Globus pallidus (tissue), 1 donor: ENCODE measurements around the gene SIGLEC11.
"Not testable (repeated sequence)": the region's sequence is repeated elsewhere in the genome, so short reads cannot be mapped to it uniquely, and the experiment has no call there.

Experiments
- DNase-seq: peaks from one replicate; pipeline ENCODE4 v3.0.0-alpha.2; 2015; ENCODE audit warnings: low spot score

Gene SIGLEC11, protein sequence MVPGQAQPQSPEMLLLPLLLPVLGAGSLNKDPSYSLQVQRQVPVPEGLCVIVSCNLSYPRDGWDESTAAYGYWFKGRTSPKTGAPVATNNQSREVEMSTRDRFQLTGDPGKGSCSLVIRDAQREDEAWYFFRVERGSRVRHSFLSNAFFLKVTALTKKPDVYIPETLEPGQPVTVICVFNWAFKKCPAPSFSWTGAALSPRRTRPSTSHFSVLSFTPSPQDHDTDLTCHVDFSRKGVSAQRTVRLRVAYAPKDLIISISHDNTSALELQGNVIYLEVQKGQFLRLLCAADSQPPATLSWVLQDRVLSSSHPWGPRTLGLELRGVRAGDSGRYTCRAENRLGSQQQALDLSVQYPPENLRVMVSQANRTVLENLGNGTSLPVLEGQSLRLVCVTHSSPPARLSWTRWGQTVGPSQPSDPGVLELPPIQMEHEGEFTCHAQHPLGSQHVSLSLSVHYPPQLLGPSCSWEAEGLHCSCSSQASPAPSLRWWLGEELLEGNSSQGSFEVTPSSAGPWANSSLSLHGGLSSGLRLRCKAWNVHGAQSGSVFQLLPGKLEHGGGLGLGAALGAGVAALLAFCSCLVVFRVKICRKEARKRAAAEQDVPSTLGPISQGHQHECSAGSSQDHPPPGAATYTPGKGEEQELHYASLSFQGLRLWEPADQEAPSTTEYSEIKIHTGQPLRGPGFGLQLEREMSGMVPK

DNA sequence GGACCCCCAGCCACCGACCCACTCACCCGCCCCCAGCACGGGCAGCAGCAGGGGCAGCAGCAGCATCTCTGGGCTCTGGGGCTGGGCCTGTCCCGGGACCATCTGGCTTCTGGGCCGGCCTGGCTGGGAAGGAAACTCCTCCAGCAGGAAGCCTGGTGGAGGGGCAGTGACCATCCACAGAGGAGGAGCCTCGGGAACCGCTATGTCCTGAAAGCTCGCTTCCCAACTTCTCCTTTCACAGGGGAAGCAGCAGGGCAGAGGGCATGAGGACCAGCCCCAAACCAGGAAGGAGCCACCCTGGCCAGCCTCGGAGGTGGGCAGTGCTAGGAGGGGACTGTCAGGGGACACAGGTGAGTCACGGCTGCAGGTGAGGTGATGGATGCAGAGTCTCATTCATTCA lies at the start of gene SIGLEC11:
Gene SIGLEC11, minus strand, starts transcription at position 193 of the 400 bp plus-strand sequence. Its CDS starts 91 bp downstream, at position 102.
- DNase-seq: not testable (repeated sequence)

GRCh38 chr19:50008532-50008931 lies 47.6 kb upstream of the SIGLEC11 start:
- DNase-seq: no peak

DNA sequence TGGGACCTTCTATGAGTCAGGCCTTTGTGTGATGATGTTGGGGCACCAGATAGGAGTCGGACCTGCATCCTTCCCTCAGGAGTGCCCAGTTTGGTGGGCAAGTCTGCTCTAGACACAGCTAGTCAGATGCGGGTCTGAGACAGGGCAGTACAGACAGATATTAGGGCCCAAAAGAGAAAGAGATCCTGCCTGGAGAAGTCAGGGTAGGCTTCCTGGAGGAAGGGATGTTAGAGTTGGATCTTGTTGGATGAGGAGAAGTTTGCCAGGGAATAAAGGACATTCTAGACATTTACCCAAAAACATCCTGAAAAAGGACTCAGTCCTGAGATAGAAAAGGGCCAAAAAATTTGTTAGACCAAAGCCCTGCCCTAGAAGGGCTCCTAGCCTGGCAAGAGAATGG lies 47.0 kb upstream of the SIGLEC11 start:
- no peak for DNase-seq

DNA sequence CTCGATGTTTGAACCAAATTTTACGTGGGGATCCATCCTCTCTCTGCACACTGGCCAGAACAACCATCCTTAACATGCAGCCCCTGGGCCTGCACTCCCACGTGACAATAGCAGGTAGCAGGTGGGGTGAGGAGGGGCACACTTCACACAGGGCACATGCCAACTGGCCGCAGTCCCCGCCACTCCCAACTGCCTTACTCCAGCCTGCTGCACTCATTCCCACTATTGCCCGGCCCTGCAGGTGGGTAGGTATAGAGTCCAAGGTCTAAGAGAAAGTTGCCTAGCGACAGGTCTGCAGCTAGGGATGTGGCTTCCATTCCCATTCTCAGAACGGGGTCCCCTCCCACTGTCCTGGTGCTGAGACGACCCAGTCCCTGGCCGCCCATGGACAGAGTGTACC lies 46.2 kb upstream of the SIGLEC11 start:
- DNase-seq: no peak

- no peak for DNase-seq
These were observed 44.5 kb upstream of the SIGLEC11 start for GRCh38 chr19:50005428-50005827.

GRCh38 chr19:50003810-50004419 lies 42.9 kb upstream of the SIGLEC11 start:
- no peak for DNase-seq

DNA sequence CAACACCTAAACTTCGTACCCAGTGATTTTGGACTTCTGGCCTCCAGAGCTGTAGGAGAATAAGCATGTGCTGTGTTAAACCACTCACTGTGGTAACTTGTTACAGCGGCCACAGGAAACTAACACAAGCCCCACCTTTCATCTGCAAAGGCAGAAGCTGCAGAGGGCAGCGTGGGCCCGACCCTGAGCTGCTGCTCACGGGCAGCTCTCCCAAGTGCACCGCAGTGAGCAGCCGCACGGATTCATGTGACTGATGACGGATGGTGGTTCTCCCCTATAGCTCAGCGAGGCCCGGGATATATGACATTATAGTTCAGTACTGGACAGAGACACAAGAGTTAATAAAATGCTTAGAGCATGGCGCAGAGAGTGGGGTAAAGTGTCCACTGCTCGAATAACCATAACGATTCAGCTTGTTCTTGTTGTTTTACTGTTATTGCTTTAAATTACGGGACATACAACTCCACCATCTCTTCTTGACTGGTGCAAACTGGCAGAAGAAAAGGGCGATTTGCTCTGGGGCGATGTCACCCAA lies 42.3 kb upstream of the SIGLEC11 start:
- no peak for DNase-seq

DNA sequence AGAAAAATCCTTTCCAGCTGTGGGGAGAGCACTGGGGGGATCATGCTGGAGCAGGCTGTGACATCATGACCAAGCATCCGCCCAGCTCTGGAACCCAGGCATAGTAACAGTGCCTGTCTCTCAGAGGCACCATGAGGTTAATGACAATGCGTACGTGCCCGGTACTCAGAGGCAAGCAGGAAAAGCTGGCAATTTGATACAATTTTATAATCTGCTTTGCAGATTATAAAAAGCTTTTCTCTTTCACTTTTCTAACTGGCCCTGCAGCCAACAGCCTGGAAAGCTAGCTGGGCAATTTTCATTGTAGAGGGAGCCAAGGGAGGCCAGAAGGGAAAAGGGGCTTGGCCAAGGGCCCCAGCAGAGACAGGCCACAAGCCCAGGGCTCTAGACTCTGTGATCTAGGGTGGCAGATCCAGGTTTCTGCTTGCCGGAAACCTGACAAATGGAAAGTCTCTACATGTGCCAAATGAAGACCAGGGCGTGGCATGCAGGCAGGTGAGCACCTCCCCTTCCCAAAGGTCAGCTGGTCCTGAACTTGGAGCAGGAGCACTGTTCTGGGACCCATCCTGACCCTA lies 41.5 kb upstream of the SIGLEC11 start:
- DNase-seq: no peak

DNA sequence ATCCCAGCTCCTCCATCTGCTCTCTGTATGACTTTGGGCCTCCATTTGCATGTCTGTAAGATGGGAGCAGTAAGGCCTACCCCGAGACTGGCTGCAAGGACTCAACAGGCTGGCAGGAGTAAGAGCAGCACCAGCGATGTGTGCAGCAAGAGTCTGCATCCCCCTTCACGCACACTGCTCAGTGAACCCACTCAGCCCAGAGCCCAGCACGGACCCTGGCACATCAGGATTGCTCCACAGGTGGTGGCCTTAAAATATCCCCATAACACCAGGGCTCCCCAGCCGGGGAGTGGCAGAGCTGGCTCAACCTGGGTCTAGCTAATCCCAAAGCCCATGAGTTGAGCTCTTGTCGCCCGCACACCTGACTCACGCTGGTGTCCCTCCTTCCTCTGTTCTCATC lies 40.8 kb upstream of the SIGLEC11 start:
- DNase-seq: no peak

DNA sequence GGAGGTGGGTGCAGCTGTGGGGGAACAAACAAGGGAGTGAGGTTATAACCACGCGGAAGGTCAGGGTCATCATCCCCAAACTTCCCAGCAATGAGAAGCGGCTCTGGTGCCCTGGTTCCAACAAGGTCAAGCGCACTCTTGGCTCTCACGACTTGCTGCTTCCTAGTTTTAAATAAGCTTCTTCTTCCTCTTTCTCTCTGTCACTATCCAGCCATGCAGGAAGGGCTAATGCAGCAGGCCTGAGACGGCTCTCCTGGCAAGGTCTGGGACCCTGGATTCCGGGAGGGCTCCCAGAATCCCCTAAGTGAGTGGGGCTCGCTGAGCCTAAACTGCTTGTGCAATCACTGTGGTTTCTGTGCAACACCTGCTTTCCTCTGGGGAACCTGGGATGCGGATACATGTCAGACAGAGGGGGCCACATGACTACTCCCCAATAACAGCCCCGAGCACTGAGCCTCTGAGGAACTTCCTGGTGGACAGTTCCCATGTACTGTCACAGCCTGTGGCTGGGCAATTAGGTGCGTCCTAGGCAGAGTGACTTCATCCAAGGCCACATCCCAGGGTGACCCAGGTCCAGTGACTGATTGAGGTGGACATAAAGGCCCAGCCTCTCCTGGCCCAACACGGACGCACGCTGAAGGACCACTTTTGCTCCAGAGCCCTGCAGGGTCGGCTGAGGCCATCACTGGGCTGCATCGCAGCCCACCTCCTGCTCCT lies 40.0 kb upstream of the SIGLEC11 start:
- DNase-seq: no peak

DNA sequence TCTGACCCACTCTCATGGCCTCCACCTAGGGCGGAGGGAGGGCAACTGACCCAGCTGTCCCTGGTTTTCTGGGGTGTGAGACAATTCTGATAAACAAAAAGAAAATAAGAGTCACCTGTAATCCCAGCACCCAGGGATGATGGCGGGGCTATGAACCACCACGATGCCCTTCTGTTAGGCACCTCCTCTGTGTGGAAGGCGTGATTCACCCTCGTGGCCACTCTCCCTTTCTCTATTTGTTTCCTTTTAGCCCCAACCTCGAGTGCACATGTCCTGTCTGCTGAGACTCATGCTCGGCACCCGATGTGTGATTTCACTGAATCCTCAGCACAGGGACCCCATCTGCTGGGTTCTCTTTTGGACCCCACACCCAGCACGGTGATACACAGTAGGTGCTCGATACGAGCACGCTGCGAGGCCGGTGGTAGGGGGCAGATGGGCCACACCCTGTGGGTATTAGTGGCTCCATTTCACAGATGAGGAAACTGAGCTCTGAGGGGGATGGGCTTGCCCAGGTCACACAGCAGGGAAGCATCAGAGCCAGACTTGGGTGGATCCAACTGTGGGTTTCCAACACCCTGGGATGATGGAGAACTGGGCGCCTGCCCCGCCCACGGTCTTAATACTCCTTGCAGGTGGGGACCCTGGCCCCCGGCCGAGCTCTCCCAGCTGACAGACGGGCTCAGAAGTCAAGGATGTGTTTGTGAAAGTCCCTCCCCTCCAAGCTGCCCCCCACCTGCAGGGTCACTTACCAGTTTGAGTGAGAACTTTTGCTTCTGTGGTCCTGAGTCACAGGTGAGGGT lies 39.3 kb upstream of the SIGLEC11 start:
- no peak for DNase-seq

DNA sequence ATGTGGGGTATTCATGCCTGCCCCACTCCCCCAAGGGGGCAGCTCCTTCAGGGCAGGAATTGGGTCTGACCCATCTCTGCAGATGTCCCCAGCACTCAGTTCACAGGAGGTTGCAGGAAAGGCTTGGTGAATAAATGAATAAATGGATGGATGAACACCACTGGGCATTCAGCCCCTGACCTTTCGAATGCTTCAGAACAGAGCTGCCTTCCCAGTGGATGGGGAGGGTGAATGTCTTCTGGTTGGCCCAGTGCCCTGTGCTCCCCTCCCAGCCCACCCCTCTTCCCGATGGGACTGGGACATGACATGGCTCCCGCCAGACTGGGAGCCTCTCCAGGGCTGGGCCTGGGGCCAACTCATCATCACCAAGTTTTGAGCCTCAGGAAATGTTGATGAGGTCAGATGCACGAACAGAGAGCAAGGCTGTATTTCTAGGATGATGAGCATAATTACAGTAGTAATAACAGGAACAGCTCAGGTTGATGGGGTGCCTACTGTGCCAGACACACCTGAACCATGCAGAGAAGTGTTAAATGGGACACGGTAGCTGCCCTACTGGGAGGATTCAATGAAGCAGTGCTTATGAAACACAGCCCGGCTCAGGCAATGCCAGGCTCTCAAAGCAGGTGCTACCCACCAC lies 38.5 kb upstream of the SIGLEC11 start:
- peak; percentile 32 for DNase-seq

- DNase-seq: no peak
These were observed 36.7 kb upstream of the SIGLEC11 start for GRCh38 chr19:49997709-49998108.

GRCh38 chr19:49988433-49988832 lies 27.5 kb upstream of the SIGLEC11 start:
- DNase-seq: no peak

DNA sequence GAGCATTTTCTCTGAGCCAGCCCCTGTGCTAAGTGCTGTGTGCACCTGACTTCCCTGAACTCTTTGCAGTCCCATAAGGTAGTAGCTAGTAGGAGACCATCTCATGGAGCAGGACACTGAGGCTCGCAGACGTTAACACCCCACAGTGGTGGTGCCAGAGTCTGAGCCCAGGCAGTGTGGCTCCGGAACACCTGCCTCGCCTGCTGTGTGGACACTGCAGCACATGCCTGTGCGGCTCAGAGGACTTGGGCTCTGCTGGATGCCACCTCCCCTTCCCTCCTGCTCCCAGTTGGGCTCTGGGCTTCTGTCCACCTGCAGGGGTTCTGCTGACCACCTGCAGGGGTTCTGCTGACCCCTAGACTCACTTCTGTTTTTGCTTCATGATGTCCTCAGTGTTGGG lies 27.0 kb upstream of the SIGLEC11 start:
- DNase-seq: no peak

GRCh38 chr19:49987159-49987698 lies 26.3 kb upstream of the SIGLEC11 start:
- DNase-seq: peak; percentile 74

DNA sequence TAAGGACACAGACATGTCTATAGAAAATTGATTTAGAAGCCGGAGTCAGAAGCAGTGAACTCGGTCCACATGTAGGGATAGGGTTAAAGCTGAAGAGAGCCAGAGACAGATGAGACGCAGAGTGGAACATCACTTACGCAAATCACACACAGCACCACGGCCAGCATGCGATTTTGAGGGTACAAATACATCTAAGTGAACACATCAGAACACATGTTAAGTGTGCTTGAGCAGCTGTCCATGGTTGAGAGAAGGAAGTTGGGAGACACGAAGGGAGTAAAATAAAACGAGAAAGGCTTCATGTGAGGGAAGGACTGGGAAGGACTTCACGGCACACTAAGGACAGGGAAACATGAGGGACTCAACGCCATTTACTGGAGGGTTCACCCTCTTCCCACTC lies 25.4 kb upstream of the SIGLEC11 start:
- no peak for DNase-seq

DNA sequence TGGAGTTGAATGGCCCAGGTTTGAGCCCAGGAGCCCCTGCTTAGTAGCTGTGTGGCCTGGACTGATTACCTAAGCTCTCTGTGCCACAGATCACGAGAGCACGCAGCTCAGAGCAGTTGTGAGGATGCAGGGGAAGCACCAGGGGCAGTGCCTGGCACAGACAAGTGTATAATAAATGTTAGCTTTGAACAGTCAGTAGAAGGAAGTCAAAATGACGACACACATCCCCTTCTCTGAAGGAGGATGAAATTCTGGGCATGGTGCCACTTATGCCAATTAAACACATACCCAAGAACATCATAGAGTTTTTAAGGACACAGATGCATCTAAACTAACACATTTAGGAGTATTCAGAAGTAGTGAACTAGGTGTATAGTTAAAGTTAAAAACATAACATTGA lies 24.9 kb upstream of the SIGLEC11 start:
- no peak for DNase-seq

- no peak for DNase-seq
These were observed 23.5 kb upstream of the SIGLEC11 start for GRCh38 chr19:49984491-49984890.

DNA sequence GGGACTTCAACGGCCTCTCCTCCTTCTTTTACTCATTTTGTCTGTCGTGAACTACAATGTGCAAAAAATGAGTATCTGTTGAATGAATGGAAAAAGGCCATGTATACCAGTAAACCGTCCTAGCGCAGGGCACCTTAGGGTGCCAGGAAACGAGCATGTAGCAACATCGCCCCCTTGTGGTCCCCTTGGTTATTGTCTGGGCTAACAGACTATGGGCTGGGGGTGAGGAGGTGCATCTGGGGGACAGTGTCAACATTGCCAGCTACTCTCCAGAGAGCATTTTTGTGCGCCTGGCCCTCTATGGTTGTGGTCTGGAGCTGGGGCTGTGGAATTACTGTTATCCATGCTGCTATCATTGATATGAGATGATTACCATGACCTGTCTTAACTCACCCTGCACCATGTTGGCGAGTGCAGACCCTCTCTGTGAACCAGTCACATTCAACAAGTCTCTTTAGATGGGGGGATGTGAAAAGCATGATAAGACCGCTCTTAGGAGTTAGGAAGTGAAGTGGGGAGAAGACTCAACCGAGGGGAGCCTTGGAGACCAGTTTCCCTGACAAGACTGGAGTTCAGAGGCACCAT lies 22.8 kb upstream of the SIGLEC11 start:
- peak; percentile 30 for DNase-seq
